ENCODE results near the gene LIFR. TPM values are rescaled to one million over a fixed set of nuclear protein-coding genes. Genes with fewer than 3 reads are reported as not detected.

The LIFR gene
- total RNA-seq, 1 donor from 2014 or later: 45.8 TPM

DNA sequence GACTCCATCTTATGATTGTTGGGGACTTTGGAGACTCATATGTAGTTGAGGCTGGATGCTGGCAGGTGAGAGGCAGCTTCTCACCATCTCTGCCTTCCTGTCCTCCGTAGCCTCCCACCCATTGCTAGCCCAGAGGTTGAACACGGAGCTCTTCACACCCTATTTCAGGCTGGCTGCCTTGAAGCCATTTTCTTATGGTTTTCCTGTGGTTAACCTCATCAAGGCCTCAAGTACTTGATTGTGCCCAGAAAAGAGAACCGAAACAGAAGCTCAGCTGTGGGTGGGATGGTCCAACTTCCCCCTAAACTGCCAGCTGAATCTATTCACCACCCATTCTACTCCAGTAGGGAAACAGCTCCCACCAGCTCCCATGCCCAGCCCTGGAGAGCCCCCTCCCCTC is 102.9 kb downstream of the LIFR start:
- Histone ChIP-seq H3K36me3 (no peaks in the 10 kb centered on the region), H3K4me3 (no peak overlapping the region), H3K4me1 (peaks cover 17% of the 10 kb centered on the region), H3K9me3 (replicated peaks) (no peaks in the 10 kb centered on the region), H3K27me3 (ENCODE audit: low read depth) (no peaks in the 10 kb centered on the region), H3K27ac (replicated peaks) (no peak overlapping the region)
- DNase-seq: no peak
- intact Hi-C loops (cut with micrococcal nuclease): no loop called here
- TF ChIP-seq, protein P1, sequence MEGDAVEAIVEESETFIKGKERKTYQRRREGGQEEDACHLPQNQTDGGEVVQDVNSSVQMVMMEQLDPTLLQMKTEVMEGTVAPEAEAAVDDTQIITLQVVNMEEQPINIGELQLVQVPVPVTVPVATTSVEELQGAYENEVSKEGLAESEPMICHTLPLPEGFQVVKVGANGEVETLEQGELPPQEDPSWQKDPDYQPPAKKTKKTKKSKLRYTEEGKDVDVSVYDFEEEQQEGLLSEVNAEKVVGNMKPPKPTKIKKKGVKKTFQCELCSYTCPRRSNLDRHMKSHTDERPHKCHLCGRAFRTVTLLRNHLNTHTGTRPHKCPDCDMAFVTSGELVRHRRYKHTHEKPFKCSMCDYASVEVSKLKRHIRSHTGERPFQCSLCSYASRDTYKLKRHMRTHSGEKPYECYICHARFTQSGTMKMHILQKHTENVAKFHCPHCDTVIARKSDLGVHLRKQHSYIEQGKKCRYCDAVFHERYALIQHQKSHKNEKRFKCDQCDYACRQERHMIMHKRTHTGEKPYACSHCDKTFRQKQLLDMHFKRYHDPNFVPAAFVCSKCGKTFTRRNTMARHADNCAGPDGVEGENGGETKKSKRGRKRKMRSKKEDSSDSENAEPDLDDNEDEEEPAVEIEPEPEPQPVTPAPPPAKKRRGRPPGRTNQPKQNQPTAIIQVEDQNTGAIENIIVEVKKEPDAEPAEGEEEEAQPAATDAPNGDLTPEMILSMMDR (IDR thresholded peaks at IDR 0.05; ENCODE audit: borderline replicate concordance): no peak

DNA sequence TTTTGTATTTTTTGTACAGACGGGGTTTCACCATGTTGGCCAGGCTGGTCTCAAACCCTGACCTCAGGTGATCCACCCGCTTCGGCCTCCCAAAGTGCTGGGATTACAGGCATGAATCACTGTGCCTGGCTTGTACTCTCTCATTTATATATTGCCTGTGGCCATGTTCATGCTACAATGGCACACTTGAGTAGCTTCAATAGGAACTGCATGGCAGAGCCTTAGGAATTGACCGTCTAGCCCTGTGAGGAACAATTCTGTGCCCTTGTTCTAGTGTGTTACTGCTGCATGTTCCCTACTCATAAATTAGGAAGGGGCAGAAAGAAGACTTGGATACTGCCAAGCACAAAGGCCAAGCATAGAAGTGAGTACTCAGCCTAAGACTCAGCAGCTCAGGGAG is 104.2 kb downstream of the LIFR start:
- Histone ChIP-seq H3K36me3 (no peaks in the 10 kb centered on the region), H3K4me3 (no peak overlapping the region), H3K4me1 (peaks cover 25% of the 10 kb centered on the region), H3K9me3 (replicated peaks) (no peaks in the 10 kb centered on the region), H3K27me3 (ENCODE audit: low read depth) (no peaks in the 10 kb centered on the region), H3K27ac (replicated peaks) (no peak overlapping the region)
- no peak for DNase-seq
- TF ChIP-seq, protein P1 (IDR thresholded peaks at IDR 0.05; ENCODE audit: borderline replicate concordance): no peak
- intact Hi-C loops (cut with micrococcal nuclease): no loop called here

DNA sequence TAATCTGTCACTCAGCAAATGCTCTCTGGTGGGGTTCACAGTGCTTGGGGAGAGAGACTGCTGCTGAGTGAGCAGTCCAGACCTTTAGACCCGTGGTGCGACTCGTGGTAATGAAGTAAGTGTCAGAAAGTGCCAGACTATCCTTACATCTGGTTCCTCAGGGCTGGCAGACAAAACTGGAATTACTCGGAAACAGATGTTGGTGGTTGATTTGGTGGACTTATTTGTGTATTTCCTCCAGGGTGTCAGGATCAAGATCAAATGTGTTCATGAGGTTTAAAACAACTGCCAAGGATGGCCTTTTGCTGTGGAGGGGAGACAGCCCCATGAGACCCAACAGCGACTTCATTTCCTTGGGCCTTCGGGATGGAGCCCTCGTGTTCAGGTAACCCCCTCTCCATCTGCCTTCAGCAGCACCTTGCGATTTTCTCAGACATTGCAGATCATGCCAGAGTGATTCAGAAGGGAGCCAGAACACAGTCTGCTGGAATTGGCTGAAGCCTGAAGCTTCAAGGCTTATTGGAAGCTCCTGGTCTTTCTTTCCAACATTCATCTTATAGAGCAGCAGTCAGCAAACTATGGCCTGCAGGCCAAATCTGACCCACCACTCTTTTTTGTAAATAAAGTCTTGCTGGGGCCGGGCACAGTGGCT is 105.2 kb downstream of the LIFR start:
- intact Hi-C loops (cut with micrococcal nuclease): no loop called here

DNA sequence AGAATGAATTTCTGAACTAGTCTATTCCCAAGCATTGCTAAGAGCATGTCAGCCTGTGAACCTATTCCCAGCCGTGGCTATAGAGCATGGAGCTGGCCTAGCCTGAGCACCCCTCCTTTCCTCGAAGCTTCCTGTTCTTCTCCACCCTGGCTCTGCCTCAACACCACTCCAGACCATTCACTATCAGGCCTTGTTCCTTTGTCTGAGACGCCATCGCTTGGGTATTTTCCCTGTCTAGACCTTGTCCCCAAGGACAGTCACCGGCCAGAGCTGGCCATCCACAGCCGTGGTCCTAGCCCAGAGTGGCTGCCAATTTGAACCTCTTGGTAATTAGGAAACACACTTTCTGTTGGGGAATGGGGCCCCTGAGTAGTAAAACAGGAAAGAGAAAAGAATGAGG is 105.8 kb downstream of the LIFR start:
- peaks cover 26% of the 10 kb centered on the region for H3K4me1 ChIP-seq
- intact Hi-C loops (cut with micrococcal nuclease): no loop called here
- TF ChIP-seq, protein P1 (IDR thresholded peaks at IDR 0.05; ENCODE audit: borderline replicate concordance): no peak
- no peaks in the 10 kb centered on the region for H3K36me3 ChIP-seq
- H3K9me3 ChIP-seq (replicated peaks): no peaks in the 10 kb centered on the region
- H3K4me3 ChIP-seq: no peak overlapping the region
- peak overlapping the region; percentile 27 for H3K27ac ChIP-seq (replicated peaks)
- H3K27me3 ChIP-seq (ENCODE audit: low read depth): no peaks in the 10 kb centered on the region
- DNase-seq: no peak

More for the DNA sequence above, 105.2 kb downstream of the LIFR start:
- TF ChIP-seq, protein P1 (IDR thresholded peaks at IDR 0.05; ENCODE audit: borderline replicate concordance): no peak
- Histone ChIP-seq H3K36me3 (no peaks in the 10 kb centered on the region), H3K9me3 (replicated peaks) (no peaks in the 10 kb centered on the region), H3K4me1 (peaks cover 25% of the 10 kb centered on the region), H3K4me3 (no peak overlapping the region), H3K27me3 (ENCODE audit: low read depth) (no peaks in the 10 kb centered on the region), H3K27ac (replicated peaks) (peak overlapping the region; percentile 27)
- DNase-seq: no peak

DNA sequence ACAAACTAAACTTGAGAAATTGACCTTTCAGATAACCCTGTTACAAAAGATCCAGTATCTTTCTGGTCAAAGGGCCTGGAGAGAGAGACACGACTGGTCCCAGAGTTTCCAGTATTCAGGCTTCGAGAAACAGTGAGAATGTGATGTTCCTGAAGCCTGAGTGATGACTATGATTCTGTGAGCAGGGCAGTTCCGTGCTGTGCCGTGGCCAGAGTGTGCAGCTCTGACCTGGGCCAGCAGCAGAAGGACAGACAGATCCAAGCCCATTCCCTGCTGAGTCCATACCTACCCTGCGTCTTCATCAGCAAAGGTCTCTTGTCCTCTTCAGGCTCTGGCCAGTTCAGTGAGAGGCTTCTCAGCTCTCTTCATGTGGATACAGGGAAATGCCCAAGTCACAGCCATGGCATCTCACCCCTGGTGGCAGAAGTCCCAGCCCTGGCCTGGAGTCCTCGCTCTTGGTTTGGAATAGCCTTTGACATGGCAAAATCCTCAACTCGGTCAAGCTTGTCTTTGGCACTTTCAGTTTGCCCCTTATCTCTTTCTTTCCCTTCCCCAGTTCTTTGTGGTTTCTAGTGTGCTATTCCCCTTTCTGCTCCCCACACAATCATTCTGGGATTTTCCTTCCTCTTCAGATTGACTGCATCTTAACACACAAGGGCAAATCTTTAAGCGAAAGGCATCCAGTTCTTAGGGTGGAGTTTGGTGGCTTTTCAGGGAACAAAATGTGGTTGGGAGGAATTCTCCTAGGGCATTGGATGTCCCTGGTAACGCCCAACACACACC is 107.7 kb downstream of the LIFR start:
- intact Hi-C loops (cut with micrococcal nuclease): no loop called here
- TF ChIP-seq, protein P1 (IDR thresholded peaks at IDR 0.05; ENCODE audit: borderline replicate concordance): no peak
- H3K27ac ChIP-seq (replicated peaks): peak overlapping the region; percentile 41

More for the DNA sequence above, 107.7 kb downstream of the LIFR start:
- H3K9me3 ChIP-seq (replicated peaks): no peaks in the 10 kb centered on the region
- H3K4me1 ChIP-seq: peaks cover 32% of the 10 kb centered on the region
- H3K27me3 ChIP-seq (ENCODE audit: low read depth): no peaks in the 10 kb centered on the region
- no peak overlapping the region for H3K4me3 ChIP-seq
- no peak for DNase-seq
- H3K36me3 ChIP-seq: no peaks in the 10 kb centered on the region

Measured in left ventricle myocardium inferior (tissue), 1 donor.